ENCODE measurements around the gene MBNL3.

MBNL3 gene

DNA sequence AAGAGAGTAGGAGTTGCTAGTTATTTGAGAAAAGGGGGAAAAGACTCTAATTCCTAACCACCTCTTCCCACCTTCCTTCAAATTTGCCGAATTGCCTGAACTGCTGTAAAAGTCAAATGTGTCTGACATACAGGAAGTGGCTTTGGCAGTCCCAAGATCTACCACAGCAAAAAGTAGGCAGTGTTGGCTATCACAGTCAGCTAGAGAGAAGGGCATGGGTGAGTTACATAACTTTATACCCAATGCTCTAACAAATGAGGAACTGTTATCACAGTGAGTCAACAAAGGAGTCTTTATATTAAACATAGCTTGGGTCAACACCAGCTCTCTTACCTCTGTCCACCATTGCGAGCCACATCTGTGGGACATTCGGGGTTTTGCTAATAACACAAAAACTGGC is 2.4 kb upstream of the MBNL3 start:
- no peak overlapping the region; the same call in 1 of the 2 replicates for H3K27ac ChIP-seq (ENCODE audit: low read length)
- H3K9ac ChIP-seq (ENCODE audit: low read length), result peak overlapping the region; percentile 80; the same call in 1 of the 2 replicates
- TF ChIP-seq, protein P1, sequence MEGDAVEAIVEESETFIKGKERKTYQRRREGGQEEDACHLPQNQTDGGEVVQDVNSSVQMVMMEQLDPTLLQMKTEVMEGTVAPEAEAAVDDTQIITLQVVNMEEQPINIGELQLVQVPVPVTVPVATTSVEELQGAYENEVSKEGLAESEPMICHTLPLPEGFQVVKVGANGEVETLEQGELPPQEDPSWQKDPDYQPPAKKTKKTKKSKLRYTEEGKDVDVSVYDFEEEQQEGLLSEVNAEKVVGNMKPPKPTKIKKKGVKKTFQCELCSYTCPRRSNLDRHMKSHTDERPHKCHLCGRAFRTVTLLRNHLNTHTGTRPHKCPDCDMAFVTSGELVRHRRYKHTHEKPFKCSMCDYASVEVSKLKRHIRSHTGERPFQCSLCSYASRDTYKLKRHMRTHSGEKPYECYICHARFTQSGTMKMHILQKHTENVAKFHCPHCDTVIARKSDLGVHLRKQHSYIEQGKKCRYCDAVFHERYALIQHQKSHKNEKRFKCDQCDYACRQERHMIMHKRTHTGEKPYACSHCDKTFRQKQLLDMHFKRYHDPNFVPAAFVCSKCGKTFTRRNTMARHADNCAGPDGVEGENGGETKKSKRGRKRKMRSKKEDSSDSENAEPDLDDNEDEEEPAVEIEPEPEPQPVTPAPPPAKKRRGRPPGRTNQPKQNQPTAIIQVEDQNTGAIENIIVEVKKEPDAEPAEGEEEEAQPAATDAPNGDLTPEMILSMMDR (IDR thresholded peaks at IDR 0.05; ENCODE audit: low read length), result peak; percentile 29
- no peak for TF ChIP-seq EZH2phosphoT487 (IDR thresholded peaks at IDR 0.05; ENCODE audit: low read length)
- peaks cover 15% of the 10 kb centered on the region for H3F3A ChIP-seq (ENCODE audit: insufficient read depth, low read length)
- H3K9me3 ChIP-seq (replicated peaks; ENCODE audit: insufficient read depth, low read length), result no peaks in the 10 kb centered on the region
- peak overlapping the region; percentile 68 for H3K4me2 ChIP-seq (ENCODE audit: low read depth, low read length)
- no peaks in the 10 kb centered on the region for H3K36me3 ChIP-seq (replicated peaks; ENCODE audit: insufficient read depth, low read length)
- peaks cover 11% of the 10 kb centered on the region; the same call in 1 of the 2 replicates for H3K4me1 ChIP-seq (ENCODE audit: low read length)
- H3K4me3 ChIP-seq (ENCODE audit: low read length), result peak overlapping the region; percentile 68
- DNase-seq, result peak; percentile 63
- H3K9me2 ChIP-seq (replicated peaks; ENCODE audit: insufficient read depth, low read length), result no peaks in the 10 kb centered on the region
- H4K20me1 ChIP-seq (ENCODE audit: insufficient read depth, low read length), result no peaks in the 10 kb centered on the region
- H3K27me3 ChIP-seq (replicated peaks; ENCODE audit: insufficient read depth, low read length), result no peaks in the 10 kb centered on the region
- peaks cover 13% of the 10 kb centered on the region for H3K79me2 ChIP-seq (ENCODE audit: low read length)
- peak overlapping the region; percentile 47 for H2AFZ ChIP-seq (ENCODE audit: low read length)

DNA sequence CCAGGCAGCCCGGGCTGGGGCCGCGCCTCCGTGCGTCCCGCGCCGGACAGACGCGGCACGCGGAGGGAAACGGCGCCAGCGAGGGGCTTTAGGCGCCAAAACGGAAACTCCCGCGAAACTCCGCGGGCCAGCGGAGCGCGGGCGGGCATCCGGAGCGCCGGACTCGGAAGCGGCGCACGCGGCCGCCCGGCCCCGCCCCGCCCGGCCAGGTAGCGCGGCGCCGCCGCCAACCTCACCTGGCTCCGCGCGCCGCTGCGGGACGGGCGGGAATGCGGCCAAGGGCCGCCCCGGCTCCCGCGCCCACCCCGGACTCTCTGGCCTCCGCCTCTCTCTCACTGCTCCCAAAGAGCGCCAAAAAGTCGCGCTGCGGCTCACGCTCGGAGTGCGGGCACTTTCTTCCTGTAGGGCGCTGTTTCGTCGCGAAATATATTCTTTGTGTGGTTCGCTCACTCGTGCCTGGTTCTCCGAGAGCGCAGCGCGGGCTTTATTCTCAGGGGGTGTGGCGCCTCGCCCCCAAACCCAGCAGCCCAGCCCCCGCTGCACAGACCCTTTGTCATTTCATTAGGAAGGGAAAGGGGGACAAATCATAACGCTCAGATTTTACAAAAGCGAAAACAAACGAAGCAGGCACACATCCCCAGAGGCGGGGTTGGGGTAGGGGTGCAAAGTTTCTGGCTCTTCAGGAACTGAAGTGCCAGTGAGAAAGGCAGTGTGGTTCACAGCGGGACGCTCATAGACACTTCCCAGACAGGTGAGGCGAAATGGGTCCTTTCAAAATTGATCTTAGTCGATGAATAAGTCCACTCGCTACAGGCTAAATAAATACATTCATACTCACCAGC is 961 bp upstream of the MBNL3 start:
- H3K27me3 ChIP-seq (replicated peaks; ENCODE audit: insufficient read depth, low read length), result no peaks in the 10 kb centered on the region
- H4K20me1 ChIP-seq (ENCODE audit: insufficient read depth, low read length), result no peaks in the 10 kb centered on the region
- H3K36me3 ChIP-seq (replicated peaks; ENCODE audit: insufficient read depth, low read length), result no peaks in the 10 kb centered on the region
- H3K9me3 ChIP-seq (replicated peaks; ENCODE audit: insufficient read depth, low read length), result no peaks in the 10 kb centered on the region
- H3K79me2 ChIP-seq (ENCODE audit: low read length), result peaks cover 18% of the 10 kb centered on the region
- H3K27ac ChIP-seq (ENCODE audit: low read length), result peak overlapping the region; percentile 88
- peak overlapping the region; percentile 82 for H3K9ac ChIP-seq (ENCODE audit: low read length)
- H3F3A ChIP-seq (ENCODE audit: insufficient read depth, low read length), result peaks cover 15% of the 10 kb centered on the region
- H3K4me3 ChIP-seq (ENCODE audit: low read length), result peak overlapping the region; percentile 68
- H3K4me1 ChIP-seq (ENCODE audit: low read length), result peaks cover 11% of the 10 kb centered on the region; the same call in 1 of the 2 replicates
- H2AFZ ChIP-seq (ENCODE audit: low read length), result peak overlapping the region; percentile 47
- peak overlapping the region; percentile 68 for H3K4me2 ChIP-seq (ENCODE audit: low read depth, low read length)
- no peak for TF ChIP-seq EZH2 (optimal IDR thresholded peaks at IDR 0.05; ENCODE audit: low read depth, low read length)
- TF ChIP-seq EZH2phosphoT487 (IDR thresholded peaks at IDR 0.05; ENCODE audit: low read length), result no peak
- TF ChIP-seq, protein P1 (IDR thresholded peaks at IDR 0.05; ENCODE audit: low read length), result no peak
- DNase-seq, result peak; percentile 46
- no peaks in the 10 kb centered on the region for H3K9me2 ChIP-seq (replicated peaks; ENCODE audit: insufficient read depth, low read length)

DNA sequence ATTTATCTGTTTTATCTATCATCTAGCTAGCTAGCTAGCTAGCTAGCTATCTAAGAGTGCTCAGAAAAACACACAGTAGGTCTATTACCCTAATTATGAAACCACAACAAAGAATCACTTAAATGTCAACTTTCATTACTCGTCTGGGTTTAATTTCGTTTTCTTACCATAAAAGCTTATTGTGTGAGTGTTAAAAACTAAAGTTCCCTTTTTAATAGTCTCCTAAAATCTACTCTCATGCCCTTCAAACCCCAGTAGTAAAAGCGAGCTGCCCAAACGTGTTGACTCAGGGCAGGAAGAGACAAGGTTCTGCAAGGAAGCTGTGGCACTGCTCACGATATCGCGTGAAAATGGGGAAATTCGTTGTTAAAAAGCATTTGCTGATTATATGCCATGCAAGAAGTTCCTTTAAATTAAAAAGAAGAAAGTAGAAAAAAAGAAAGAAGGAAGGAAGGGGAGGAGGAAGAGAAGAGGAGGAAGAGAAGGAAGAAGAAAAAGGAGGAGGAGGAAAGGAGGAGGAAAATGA is 595 bp downstream of the MBNL3 start:
- Histone ChIP-seq H3F3A (ENCODE audit: insufficient read depth, low read length) (peaks cover 15% of the 10 kb centered on the region), H3K27me3 (replicated peaks; ENCODE audit: insufficient read depth, low read length) (no peaks in the 10 kb centered on the region), H3K27ac (ENCODE audit: low read length) (peak overlapping the region; percentile 88; the same call in 1 of the 2 replicates), H3K79me2 (ENCODE audit: low read length) (peaks cover 18% of the 10 kb centered on the region), H3K4me3 (ENCODE audit: low read length) (peak overlapping the region; percentile 63), H4K20me1 (ENCODE audit: insufficient read depth, low read length) (no peaks in the 10 kb centered on the region), H3K9me3 (replicated peaks; ENCODE audit: insufficient read depth, low read length) (no peaks in the 10 kb centered on the region), H3K9ac (ENCODE audit: low read length) (peak overlapping the region; percentile 82), H3K4me2 (ENCODE audit: low read depth, low read length) (peak overlapping the region; percentile 38), H3K36me3 (replicated peaks; ENCODE audit: insufficient read depth, low read length) (no peaks in the 10 kb centered on the region), H2AFZ (ENCODE audit: low read length) (peak overlapping the region; percentile 17; the same call in 1 of the 2 replicates), H3K4me1 (ENCODE audit: low read length) (peaks cover 26% of the 10 kb centered on the region), H3K9me2 (replicated peaks; ENCODE audit: insufficient read depth, low read length) (no peaks in the 10 kb centered on the region)
- DNase-seq, result peak; percentile 43
- TF ChIP-seq EZH2phosphoT487 (IDR thresholded peaks at IDR 0.05; ENCODE audit: low read length), result no peak
- no peak for TF ChIP-seq EZH2 (optimal IDR thresholded peaks at IDR 0.05; ENCODE audit: low read depth, low read length)
- TF ChIP-seq, protein P1 (IDR thresholded peaks at IDR 0.05; ENCODE audit: low read length), result no peak

All from MM.1S (cell line).